A673 (cell line): ENCODE measurements around the gene HSPG2.

ENCODE experiments used
- CTCF ChIP-seq: fragments of 300-800, 200-600 bp; sonication (generic); conservative IDR thresholded peaks from 2 replicates; pipeline ENCODE4 v1.5.1; 2017; ENCODE audit warnings: low read depth, mild to moderate bottlenecking, antibody characterized with exemption, low read length, moderate library complexity, mixed read lengths
- EZH2 ChIP-seq: fragments of 200-600 bp; sonication (generic); IDR thresholded peaks from 2 replicates; pipeline ENCODE4 v1.6.1; 2017; ENCODE audit warnings: borderline replicate concordance, low read depth, mild to moderate bottlenecking, mixed read lengths, antibody characterized with exemption, low read length; ENCODE audit not compliant: poor library complexity, severe bottlenecking

DNA sequence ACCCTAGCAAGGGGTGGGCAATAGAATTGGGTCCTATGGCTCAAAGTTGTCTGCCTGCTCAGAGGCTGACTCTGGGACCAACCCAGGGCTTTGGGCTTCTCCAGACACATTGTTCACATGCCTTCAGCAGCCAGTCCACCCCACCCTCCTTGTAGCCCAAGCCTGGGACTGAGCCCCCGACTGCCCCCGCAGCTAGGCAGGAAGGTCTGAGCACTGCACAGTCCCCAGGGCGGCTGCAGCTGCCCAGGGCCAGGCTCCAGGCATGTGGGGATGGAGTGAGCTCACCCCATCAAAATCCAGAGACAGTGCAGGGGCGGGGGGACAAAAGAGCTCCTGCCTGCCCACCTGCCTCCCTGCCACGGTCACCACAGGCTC lies 35.6 kb downstream of the HSPG2 start:
- TF ChIP-seq CTCF (no peak), EZH2 (no peak)
